Mesangial cell (primary cell): ENCODE measurements around the gene VTI1B. TPM values are rescaled to one million over a fixed set of nuclear protein-coding genes. Genes with fewer than 3 reads are reported as not detected.

ENCODE experiments used
- total RNA-seq: library from RNA; depleted of rRNA; stranded (reverse); fragments of >200 nt; gene quantifications from 2 replicates; pipeline ENCODE4 v1.2.3, GENCODE V29; 2015

Gene VTI1B
- total RNA-seq = 31.4 and 55.8 TPM in 2 replicates

GRCh38 chr14:67674480-67675218 lies at the start of gene VTI1B:
Gene VTI1B (minus strand): TSS chr14:67674632. CDS start chr14:67674489, 143 bp downstream.

GRCh38 chr14:67701492-67701891 lies 27.1 kb upstream of the VTI1B start, which contains the start of gene RDH12:
Gene RDH12 (plus strand): TSS chr14:67701886. CDS start chr14:67722643, 20,757 bp downstream.

GRCh38 chr14:67695394-67695949 lies 21.0 kb upstream of the VTI1B start, which contains the start of gene RDH11:
Gene RDH11 (minus strand): TSS chr14:67695764. CDS start chr14:67695703, 61 bp downstream.

GRCh38 chr14:67619446-67620216 lies 54.8 kb downstream of the VTI1B start, which contains the start of gene ARG2:
Gene ARG2 (plus strand): TSS chr14:67619920. CDS start chr14:67619978, 58 bp downstream.

GRCh38 chr14:67599698-67600561 lies 74.5 kb downstream of the VTI1B start, which contains the start of gene PIGH:
Gene PIGH (minus strand): TSS chr14:67600268. CDS start chr14:67600203, 65 bp downstream.

Other genes starting within 250 kb of the VTI1B start
- gene TMEM229B, start 185.9 kb downstream of the VTI1B start, total RNA-seq = 0.16 and 1.0 TPM in 2 replicates
- 3.1 and 10.6 TPM in 2 replicates for gene PLEKHH1, start 141.3 kb downstream of the VTI1B start, total RNA-seq
- gene PIGH, start 74.4 kb downstream of the VTI1B start, total RNA-seq = 17.2 and 18.6 TPM in 2 replicates
- gene ARG2, start 54.7 kb downstream of the VTI1B start, total RNA-seq = 1.5 and 16.1 TPM in 2 replicates
- gene RDH11, start 21.1 kb upstream of the VTI1B start, total RNA-seq = 61.4 and 93.0 TPM in 2 replicates
- gene RDH12, start 27.3 kb upstream of the VTI1B start, total RNA-seq = not detected in 2 replicates
- gene ZFYVE26, start 142.0 kb upstream of the VTI1B start, total RNA-seq = 12.4 and 17.1 TPM in 2 replicates
- gene RAD51B, start 145.1 kb upstream of the VTI1B start, total RNA-seq = 5.6 and 8.6 TPM in 2 replicates